ENCODE results near the gene RSPH9. TPM values are rescaled to one million over a fixed set of nuclear protein-coding genes. Genes with fewer than 3 reads are reported as not detected.

RSPH9 gene
- total RNA-seq, 1 donor from 2014 or later = under 0.01 TPM

GRCh38 chr6:43671801-43672690 is 27.2 kb downstream of the RSPH9 start:
- no peak for FAIRE-seq
- TF ChIP-seq CTCF (IDR thresholded peaks at IDR 0.05; ENCODE audit: insufficient read depth, low read length, severe bottlenecking) = no peak
- DNase-seq (ENCODE audit: low read depth) = no peak
- H3K36me3 ChIP-seq (ENCODE audit: control insufficient read depth, insufficient read depth, low read length) = peaks cover 26% of the 10 kb centered on the region
- no peak overlapping the region for H3K4me3 ChIP-seq (ENCODE audit: low read depth, low read length)
- no peaks in the 10 kb centered on the region for H3K27me3 ChIP-seq (ENCODE audit: control insufficient read depth, insufficient read depth, low read length)

DNA sequence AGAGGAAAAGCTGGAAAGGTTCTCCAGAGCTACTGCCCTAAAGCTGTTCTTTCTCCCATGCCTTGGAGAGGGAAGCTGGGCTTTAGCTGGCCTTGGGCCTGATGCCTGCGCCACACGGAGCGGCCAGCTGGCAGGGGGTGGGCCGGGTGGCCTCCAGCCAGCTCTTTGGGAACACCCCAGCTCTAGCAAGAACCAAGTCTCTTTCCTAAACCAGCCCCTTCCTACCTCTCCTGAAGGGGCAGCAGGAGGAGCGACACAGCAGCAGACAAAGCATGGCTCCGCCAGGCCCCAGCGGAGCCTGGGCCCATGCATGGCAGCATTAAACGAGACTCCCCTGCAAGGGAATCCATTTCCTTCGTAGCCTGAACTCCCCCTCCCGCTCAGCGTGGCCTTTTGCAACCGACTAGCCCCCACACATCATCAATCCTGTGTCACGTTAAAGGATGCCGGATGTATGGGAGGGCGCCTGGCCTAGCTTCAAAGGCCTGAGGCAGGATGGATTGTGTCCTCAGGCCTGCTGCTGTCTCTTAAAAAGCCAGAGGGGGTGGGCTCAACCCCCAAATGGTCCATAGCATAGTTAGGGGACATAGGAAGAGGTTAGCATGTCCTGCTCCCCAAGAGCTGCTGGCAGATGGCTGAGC is 28.7 kb downstream of the RSPH9 start:
- H3K27me3 ChIP-seq (ENCODE audit: control insufficient read depth, insufficient read depth, low read length) = no peaks in the 10 kb centered on the region
- no peak for TF ChIP-seq CTCF (IDR thresholded peaks at IDR 0.05; ENCODE audit: insufficient read depth, low read length, severe bottlenecking)
- DNase-seq (ENCODE audit: low read depth) (no peak), FAIRE-seq (no peak)
- peaks cover 37% of the 10 kb centered on the region for H3K36me3 ChIP-seq (ENCODE audit: control insufficient read depth, insufficient read depth, low read length)
- no peak overlapping the region for H3K4me3 ChIP-seq (ENCODE audit: low read depth, low read length)

DNA sequence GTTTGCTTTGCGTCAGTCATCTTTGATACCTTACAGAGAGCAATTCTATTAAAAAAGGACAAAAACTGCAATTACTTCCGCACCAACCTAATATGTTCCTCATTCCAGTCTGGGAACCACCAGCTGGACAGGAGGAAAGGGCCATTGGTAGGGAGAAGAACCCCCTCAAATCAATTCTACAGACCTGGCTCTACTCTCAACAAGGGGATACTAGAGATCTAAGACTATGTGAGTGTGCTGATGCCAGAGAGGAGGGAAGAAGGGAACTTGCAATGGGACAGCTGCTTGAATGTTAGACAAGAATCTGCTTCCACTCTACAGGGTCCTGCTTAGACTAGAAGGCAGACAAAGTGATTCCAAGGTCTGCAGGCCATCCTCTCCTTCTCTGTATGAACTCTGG is 29.5 kb downstream of the RSPH9 start:
- DNase-seq (ENCODE audit: low read depth) = no peak

GRCh38 chr6:43674921-43675320 is 30.1 kb downstream of the RSPH9 start:
- FAIRE-seq = no peak
- peaks cover 41% of the 10 kb centered on the region for H3K36me3 ChIP-seq (ENCODE audit: control insufficient read depth, insufficient read depth, low read length)
- no peak for TF ChIP-seq CTCF (IDR thresholded peaks at IDR 0.05; ENCODE audit: insufficient read depth, low read length, severe bottlenecking)

More for the DNA sequence above, 29.5 kb downstream of the RSPH9 start:
- Histone ChIP-seq H3K27me3 (ENCODE audit: control insufficient read depth, insufficient read depth, low read length) (no peaks in the 10 kb centered on the region), H3K4me3 (ENCODE audit: low read depth, low read length) (no peak overlapping the region), H3K36me3 (ENCODE audit: control insufficient read depth, insufficient read depth, low read length) (peaks cover 38% of the 10 kb centered on the region)
- no peak for FAIRE-seq
- TF ChIP-seq CTCF (IDR thresholded peaks at IDR 0.05; ENCODE audit: insufficient read depth, low read length, severe bottlenecking) = no peak

GRCh38 chr6:43676962-43677606 is 32.2 kb downstream of the RSPH9 start:
- FAIRE-seq (no peak), DNase-seq (ENCODE audit: low read depth) (no peak)
- Histone ChIP-seq H3K27me3 (ENCODE audit: control insufficient read depth, insufficient read depth, low read length) (no peaks in the 10 kb centered on the region), H3K36me3 (ENCODE audit: control insufficient read depth, insufficient read depth, low read length) (peaks cover 41% of the 10 kb centered on the region), H3K4me3 (ENCODE audit: low read depth, low read length) (no peak overlapping the region)
- no peak for TF ChIP-seq CTCF (IDR thresholded peaks at IDR 0.05; ENCODE audit: insufficient read depth, low read length, severe bottlenecking)

More at GRCh38 chr6:43674921-43675320, 30.1 kb downstream of the RSPH9 start:
- no peak for DNase-seq (ENCODE audit: low read depth)
- Histone ChIP-seq H3K27me3 (ENCODE audit: control insufficient read depth, insufficient read depth, low read length) (no peaks in the 10 kb centered on the region), H3K4me3 (ENCODE audit: low read depth, low read length) (no peak overlapping the region)
